Measurements from ENCODE around the gene EVX2.
A peak's percentile ranks its signal among the peaks of the same experiment; 100 is the strongest.

Gene EVX2

DNA sequence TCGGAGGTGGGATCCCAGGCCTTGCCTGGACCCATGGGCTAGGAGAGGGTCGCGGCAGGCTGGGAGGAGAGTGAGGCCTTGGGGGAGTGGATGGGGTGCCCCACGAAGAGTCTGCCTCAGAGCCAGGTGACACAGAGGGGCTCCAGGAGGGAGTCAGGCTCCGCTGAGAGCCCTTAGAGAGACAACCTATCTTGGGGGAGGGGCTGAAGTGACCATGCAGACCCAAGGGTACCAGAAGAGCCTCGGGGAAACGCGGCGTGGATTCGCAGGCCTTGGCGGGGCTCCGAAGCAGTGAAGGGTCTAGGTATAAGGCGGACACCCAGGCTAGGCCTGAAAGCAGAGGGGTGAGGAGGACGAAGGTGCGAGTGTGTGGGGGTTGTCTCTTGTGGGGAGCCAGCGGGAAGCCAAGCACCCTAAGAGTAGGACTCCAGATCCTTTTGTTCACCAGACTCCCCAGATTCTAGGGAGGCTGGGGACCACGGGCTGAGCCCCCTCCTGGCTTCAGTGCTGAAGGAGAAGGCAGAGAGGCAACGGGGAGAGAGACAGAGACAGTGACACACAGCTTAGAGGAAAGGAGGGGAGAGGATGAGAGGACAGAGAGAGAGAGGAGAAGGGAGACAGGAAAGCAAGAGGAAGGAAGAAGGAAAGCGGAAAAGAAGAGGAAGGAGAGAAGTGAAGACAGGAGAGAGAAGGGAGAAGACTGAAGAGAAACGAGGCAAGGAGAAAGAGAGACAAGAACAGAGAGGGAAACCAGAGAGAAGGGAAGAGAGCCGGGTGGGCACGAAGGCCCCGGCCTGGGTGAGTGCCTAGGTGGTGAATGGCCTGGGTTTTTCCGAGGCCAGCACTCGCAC is 22.2 kb upstream of the EVX2 start (continued):
- TF ChIP-seq, protein P1, sequence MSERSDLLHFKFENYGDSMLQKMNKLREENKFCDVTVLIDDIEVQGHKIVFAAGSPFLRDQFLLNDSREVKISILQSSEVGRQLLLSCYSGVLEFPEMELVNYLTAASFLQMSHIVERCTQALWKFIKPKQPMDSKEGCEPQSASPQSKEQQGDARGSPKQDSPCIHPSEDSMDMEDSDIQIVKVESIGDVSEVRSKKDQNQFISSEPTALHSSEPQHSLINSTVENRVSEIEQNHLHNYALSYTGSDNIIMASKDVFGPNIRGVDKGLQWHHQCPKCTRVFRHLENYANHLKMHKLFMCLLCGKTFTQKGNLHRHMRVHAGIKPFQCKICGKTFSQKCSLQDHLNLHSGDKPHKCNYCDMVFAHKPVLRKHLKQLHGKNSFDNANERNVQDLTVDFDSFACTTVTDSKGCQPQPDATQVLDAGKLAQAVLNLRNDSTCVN (tag by site-specific recombination; optimal IDR thresholded peaks at IDR 0.05): no peak
- no peak for TF ChIP-seq ZNF426 (tag by site-specific recombination; IDR thresholded peaks at IDR 0.05)
- TF ChIP-seq, protein P2, sequence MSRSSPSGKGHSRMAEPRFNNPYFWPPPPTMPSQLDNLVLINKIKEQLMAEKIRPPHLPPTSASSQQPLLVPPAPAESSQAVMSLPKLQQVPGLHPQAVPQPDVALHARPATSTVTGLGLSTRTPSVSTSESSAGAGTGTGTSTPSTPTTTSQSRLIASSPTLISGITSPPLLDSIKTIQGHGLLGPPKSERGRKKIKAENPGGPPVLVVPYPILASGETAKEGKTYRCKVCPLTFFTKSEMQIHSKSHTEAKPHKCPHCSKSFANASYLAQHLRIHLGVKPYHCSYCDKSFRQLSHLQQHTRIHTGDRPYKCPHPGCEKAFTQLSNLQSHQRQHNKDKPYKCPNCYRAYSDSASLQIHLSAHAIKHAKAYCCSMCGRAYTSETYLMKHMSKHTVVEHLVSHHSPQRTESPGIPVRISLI (tag by site-specific recombination; IDR thresholded peaks at IDR 0.05): no peak
- TF ChIP-seq, protein P3, sequence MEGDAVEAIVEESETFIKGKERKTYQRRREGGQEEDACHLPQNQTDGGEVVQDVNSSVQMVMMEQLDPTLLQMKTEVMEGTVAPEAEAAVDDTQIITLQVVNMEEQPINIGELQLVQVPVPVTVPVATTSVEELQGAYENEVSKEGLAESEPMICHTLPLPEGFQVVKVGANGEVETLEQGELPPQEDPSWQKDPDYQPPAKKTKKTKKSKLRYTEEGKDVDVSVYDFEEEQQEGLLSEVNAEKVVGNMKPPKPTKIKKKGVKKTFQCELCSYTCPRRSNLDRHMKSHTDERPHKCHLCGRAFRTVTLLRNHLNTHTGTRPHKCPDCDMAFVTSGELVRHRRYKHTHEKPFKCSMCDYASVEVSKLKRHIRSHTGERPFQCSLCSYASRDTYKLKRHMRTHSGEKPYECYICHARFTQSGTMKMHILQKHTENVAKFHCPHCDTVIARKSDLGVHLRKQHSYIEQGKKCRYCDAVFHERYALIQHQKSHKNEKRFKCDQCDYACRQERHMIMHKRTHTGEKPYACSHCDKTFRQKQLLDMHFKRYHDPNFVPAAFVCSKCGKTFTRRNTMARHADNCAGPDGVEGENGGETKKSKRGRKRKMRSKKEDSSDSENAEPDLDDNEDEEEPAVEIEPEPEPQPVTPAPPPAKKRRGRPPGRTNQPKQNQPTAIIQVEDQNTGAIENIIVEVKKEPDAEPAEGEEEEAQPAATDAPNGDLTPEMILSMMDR (tag by site-specific recombination; IDR thresholded peaks at IDR 0.05): peak; percentile 39; the same call in 1 of the 2 replicates
- peak; percentile 99 for TF ChIP-seq ZNF366 (tag by site-specific recombination; conservative IDR thresholded peaks at IDR 0.05)
- TF ChIP-seq ZNF37A (tag by site-specific recombination; IDR thresholded peaks at IDR 0.05): no peak
- no peak for TF ChIP-seq ZNF785 (tag by site-specific recombination; IDR thresholded peaks at IDR 0.05)
- peak; percentile 43; the same call in 1 of the 2 replicates for TF ChIP-seq KLF7 (tag by site-specific recombination; IDR thresholded peaks at IDR 0.05; ENCODE audit: borderline replicate concordance)
- peak; percentile 52; the same call in 1 of the 2 replicates for TF ChIP-seq ZNF391 (tag by site-specific recombination; IDR thresholded peaks at IDR 0.05; ENCODE audit: borderline replicate concordance, low read depth)
- no peak for TF ChIP-seq ZNF184 (tag by site-specific recombination; IDR thresholded peaks at IDR 0.05)
- 0 out of 2 replicates have a peak, but pooled peaks have one; percentile 40 for TF ChIP-seq SALL2 (tag by site-specific recombination; IDR thresholded peaks at IDR 0.05; ENCODE audit: borderline replicate concordance)
- no peak for TF ChIP-seq ZSCAN30 (tag by site-specific recombination; IDR thresholded peaks at IDR 0.05)
- 0 out of 2 replicates have a peak, but pooled peaks have one; percentile 53 for TF ChIP-seq ZNF501 (tag by site-specific recombination; IDR thresholded peaks at IDR 0.05)
- TF ChIP-seq FEZF1 (tag by site-specific recombination; IDR thresholded peaks at IDR 0.05): no peak
- TF ChIP-seq ZBTB20 (tag by site-specific recombination; IDR thresholded peaks at IDR 0.05): peak; percentile 60
- 0 out of 2 replicates have a peak, but pooled peaks have one; percentile 34 for TF ChIP-seq SP7 (tag by site-specific recombination; IDR thresholded peaks at IDR 0.05)
- TF ChIP-seq ZNF768 (tag by site-specific recombination; IDR thresholded peaks at IDR 0.05): peak; percentile 90; the same call in 1 of the 2 replicates
- peak; percentile 11; the same call in 1 of the 2 replicates for TF ChIP-seq PATZ1 (tag by site-specific recombination; IDR thresholded peaks at IDR 0.05)
- TF ChIP-seq ZNF610 (tag by site-specific recombination; IDR thresholded peaks at IDR 0.05; ENCODE audit: borderline replicate concordance): no peak
- TF ChIP-seq ZFP37 (tag by site-specific recombination; IDR thresholded peaks at IDR 0.05): 0 out of 2 replicates have a peak, but pooled peaks have one; percentile 29
- peak; percentile 29; the same call in 1 of the 2 replicates for TF ChIP-seq ZBTB6 (tag by site-specific recombination; IDR thresholded peaks at IDR 0.05)
- TF ChIP-seq ZBTB17 (tag by site-specific recombination; IDR thresholded peaks at IDR 0.05): peak; percentile 82
- TF ChIP-seq, protein P4, sequence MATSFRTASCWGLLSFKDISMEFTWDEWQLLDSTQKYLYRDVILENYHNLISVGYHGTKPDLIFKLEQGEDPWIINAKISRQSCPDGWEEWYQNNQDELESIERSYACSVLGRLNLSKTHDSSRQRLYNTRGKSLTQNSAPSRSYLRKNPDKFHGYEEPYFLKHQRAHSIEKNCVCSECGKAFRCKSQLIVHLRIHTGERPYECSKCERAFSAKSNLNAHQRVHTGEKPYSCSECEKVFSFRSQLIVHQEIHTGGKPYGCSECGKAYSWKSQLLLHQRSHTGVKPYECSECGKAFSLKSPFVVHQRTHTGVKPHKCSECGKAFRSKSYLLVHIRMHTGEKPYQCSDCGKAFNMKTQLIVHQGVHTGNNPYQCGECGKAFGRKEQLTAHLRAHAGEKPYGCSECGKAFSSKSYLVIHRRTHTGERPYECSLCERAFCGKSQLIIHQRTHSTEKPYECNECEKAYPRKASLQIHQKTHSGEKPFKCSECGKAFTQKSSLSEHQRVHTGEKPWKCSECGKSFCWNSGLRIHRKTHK (tag by site-specific recombination; IDR thresholded peaks at IDR 0.05): no peak
- TF ChIP-seq, protein P5, sequence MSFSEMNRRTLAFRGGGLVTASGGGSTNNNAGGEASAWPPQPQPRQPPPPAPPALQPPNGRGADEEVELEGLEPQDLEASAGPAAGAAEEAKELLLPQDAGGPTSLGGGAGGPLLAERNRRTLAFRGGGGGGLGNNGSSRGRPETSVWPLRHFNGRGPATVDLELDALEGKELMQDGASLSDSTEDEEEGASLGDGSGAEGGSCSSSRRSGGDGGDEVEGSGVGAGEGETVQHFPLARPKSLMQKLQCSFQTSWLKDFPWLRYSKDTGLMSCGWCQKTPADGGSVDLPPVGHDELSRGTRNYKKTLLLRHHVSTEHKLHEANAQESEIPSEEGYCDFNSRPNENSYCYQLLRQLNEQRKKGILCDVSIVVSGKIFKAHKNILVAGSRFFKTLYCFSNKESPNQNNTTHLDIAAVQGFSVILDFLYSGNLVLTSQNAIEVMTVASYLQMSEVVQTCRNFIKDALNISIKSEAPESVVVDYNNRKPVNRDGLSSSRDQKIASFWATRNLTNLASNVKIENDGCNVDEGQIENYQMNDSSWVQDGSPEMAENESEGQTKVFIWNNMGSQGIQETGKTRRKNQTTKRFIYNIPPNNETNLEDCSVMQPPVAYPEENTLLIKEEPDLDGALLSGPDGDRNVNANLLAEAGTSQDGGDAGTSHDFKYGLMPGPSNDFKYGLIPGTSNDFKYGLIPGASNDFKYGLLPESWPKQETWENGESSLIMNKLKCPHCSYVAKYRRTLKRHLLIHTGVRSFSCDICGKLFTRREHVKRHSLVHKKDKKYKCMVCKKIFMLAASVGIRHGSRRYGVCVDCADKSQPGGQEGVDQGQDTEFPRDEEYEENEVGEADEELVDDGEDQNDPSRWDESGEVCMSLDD (tag by site-specific recombination; IDR thresholded peaks at IDR 0.05): peak; percentile 34
- TF ChIP-seq PRDM1 (tag by site-specific recombination; IDR thresholded peaks at IDR 0.05): peak; percentile 100
- TF ChIP-seq GLIS1 (tag by site-specific recombination; IDR thresholded peaks at IDR 0.05): peak; percentile 5; the same call in 1 of the 2 replicates
- TF ChIP-seq ZNF776 (tag by site-specific recombination; IDR thresholded peaks at IDR 0.05; ENCODE audit: borderline replicate concordance): no peak
